MM.1S (cell line): ENCODE results near the gene DIS3L2.

Experiments
- DNase-seq: peaks from one replicate; pipeline ENCODE4 v3.0.0-alpha.2; 2015
- H2AFZ ChIP-seq: fragments of 300-600 bp; sonication (generic); 2 replicates; pipeline ENCODE4 v1.6.0; 2016; ENCODE audit warnings: antibody characterized with exemption, low read length
- H3F3A ChIP-seq: fragments of 300-600 bp; sonication (generic); 2 replicates; pipeline ENCODE4 v1.6.1; 2016; ENCODE audit warnings: mild to moderate bottlenecking, antibody characterized with exemption, low read length, moderate library complexity, mixed read lengths; ENCODE audit not compliant: insufficient read depth
- H3K27ac ChIP-seq: fragments of 300-600 bp; sonication (generic); 2 replicates; pipeline ENCODE4 v1.5.1; 2016; ENCODE audit warnings: mild to moderate bottlenecking, low read length
- H3K27me3 ChIP-seq: fragments of 300-600 bp; sonication (generic); replicated peaks from 2 replicates; pipeline ENCODE4 v1.6.0; 2016; ENCODE audit warnings: low read length; ENCODE audit not compliant: insufficient read depth
- H3K36me3 ChIP-seq: fragments of 300-600 bp; sonication (generic); replicated peaks from 2 replicates; pipeline ENCODE4 v1.6.1; 2016; ENCODE audit warnings: mild to moderate bottlenecking, low read length, mixed read lengths; ENCODE audit not compliant: insufficient read depth
- H3K4me1 ChIP-seq: fragments of 300-600 bp; sonication (generic); 2 replicates; pipeline ENCODE4 v1.6.1; 2016; ENCODE audit warnings: low read length, mixed read lengths
- H3K4me2 ChIP-seq: fragments of 300-600 bp; sonication (generic); 2 replicates; pipeline ENCODE4 v1.6.0; 2016; ENCODE audit warnings: low read depth, low read length
- H3K4me3 ChIP-seq: fragments of 300-600 bp; sonication (generic); 2 replicates; pipeline ENCODE4 v1.5.1; 2016; ENCODE audit warnings: low read length, mixed read lengths
- H3K79me2 ChIP-seq: fragments of 300-600 bp; sonication (generic); 2 replicates; pipeline ENCODE4 v1.6.1; 2016; ENCODE audit warnings: mixed run types, low read length, mixed read lengths
- H3K9ac ChIP-seq: fragments of 300-600 bp; sonication (generic); 2 replicates; pipeline ENCODE4 v1.6.1; 2016; ENCODE audit warnings: low read length, mixed read lengths
- H3K9me2 ChIP-seq: fragments of 300-600 bp; sonication (generic); replicated peaks from 2 replicates; pipeline ENCODE4 v1.6.1; 2016; ENCODE audit warnings: mild to moderate bottlenecking, low read length, mixed read lengths; ENCODE audit not compliant: insufficient read depth
- H3K9me3 ChIP-seq: fragments of 300-600 bp; sonication (generic); replicated peaks from 2 replicates; pipeline ENCODE4 v1.6.1; 2016; ENCODE audit warnings: mild to moderate bottlenecking, low read length, mixed read lengths; ENCODE audit not compliant: insufficient read depth
- H4K20me1 ChIP-seq: fragments of 300-600 bp; sonication (generic); 2 replicates; pipeline ENCODE4 v1.6.1; 2016; ENCODE audit warnings: mild to moderate bottlenecking, low read length, moderate library complexity, mixed read lengths; ENCODE audit not compliant: insufficient read depth
- CTCF ChIP-seq: fragments of 300-600 bp; sonication (generic); IDR thresholded peaks from 2 replicates; pipeline ENCODE4 v1.5.1; 2016; ENCODE audit warnings: antibody characterized with exemption, low read length, mixed read lengths
- EZH2 ChIP-seq: fragments of 300-600 bp; sonication (generic); optimal IDR thresholded peaks from 2 replicates; pipeline ENCODE3; 2017; ENCODE audit warnings: low read depth, mild to moderate bottlenecking, antibody characterized with exemption, low read length, mixed read lengths
- EZH2phosphoT487 ChIP-seq: fragments of 300-600 bp; sonication (generic); IDR thresholded peaks from 2 replicates; pipeline ENCODE4 v1.6.1; 2018; ENCODE audit warnings: antibody characterized with exemption, low read length

The DIS3L2 gene

GRCh38 chr2:232094883-232095282 is 133.4 kb downstream of the DIS3L2 start:
- TF ChIP-seq EZH2phosphoT487 (no peak), EZH2 (no peak), CTCF (no peak)
- H3K9me2 ChIP-seq, result no peaks in the 10 kb centered on the region
- H3K27ac ChIP-seq, result no peak overlapping the region
- no peak overlapping the region for H3K9ac ChIP-seq
- no peaks in the 10 kb centered on the region for H4K20me1 ChIP-seq
- H3K27me3 ChIP-seq, result no peaks in the 10 kb centered on the region
- no peak overlapping the region for H2AFZ ChIP-seq
- no peak overlapping the region for H3K4me2 ChIP-seq
- no peak for DNase-seq
- no peaks in the 10 kb centered on the region for H3K79me2 ChIP-seq
- no peaks in the 10 kb centered on the region for H3K4me1 ChIP-seq
- no peaks in the 10 kb centered on the region for H3K36me3 ChIP-seq
- no peaks in the 10 kb centered on the region for H3K9me3 ChIP-seq
- H3K4me3 ChIP-seq, result no peak overlapping the region
- no peaks in the 10 kb centered on the region for H3F3A ChIP-seq

- Histone ChIP-seq H3F3A (no peaks in the 10 kb centered on the region; the same call in 1 of the 2 replicates), H4K20me1 (no peaks in the 10 kb centered on the region), H3K9me2 (no peaks in the 10 kb centered on the region), H3K4me1 (peaks cover 5% of the 10 kb centered on the region; the same call in 1 of the 2 replicates), H3K9ac (no peak overlapping the region), H3K27ac (no peak overlapping the region), H3K27me3 (no peaks in the 10 kb centered on the region), H3K79me2 (no peaks in the 10 kb centered on the region), H3K4me3 (no peak overlapping the region), H2AFZ (no peak overlapping the region), H3K9me3 (no peaks in the 10 kb centered on the region), H3K4me2 (no peak overlapping the region), H3K36me3 (no peaks in the 10 kb centered on the region)
- no peak for TF ChIP-seq EZH2
- TF ChIP-seq EZH2phosphoT487, result no peak
- TF ChIP-seq CTCF, result no peak
- no peak for DNase-seq
Measured at GRCh38 chr2:232097260-232097659, 135.7 kb downstream of the DIS3L2 start.

GRCh38 chr2:232097758-232098157 is 136.2 kb downstream of the DIS3L2 start:
- H3K9ac ChIP-seq, result no peak overlapping the region
- H2AFZ ChIP-seq, result no peak overlapping the region
- no peaks in the 10 kb centered on the region; the same call in 1 of the 2 replicates for H3F3A ChIP-seq
- no peak overlapping the region for H3K4me2 ChIP-seq
- H3K9me3 ChIP-seq, result no peaks in the 10 kb centered on the region
- H3K27ac ChIP-seq, result no peak overlapping the region
- no peak for DNase-seq
- H3K27me3 ChIP-seq, result no peaks in the 10 kb centered on the region
- H3K36me3 ChIP-seq, result no peaks in the 10 kb centered on the region
- no peak overlapping the region for H3K4me3 ChIP-seq
- H3K4me1 ChIP-seq, result peaks cover 5% of the 10 kb centered on the region; the same call in 1 of the 2 replicates
- H3K9me2 ChIP-seq, result no peaks in the 10 kb centered on the region
- H3K79me2 ChIP-seq, result no peaks in the 10 kb centered on the region
- TF ChIP-seq EZH2phosphoT487 (no peak), EZH2 (no peak), CTCF (no peak)
- no peaks in the 10 kb centered on the region for H4K20me1 ChIP-seq
